ENCODE results near the gene RTF1. TPM values are rescaled to one million over a fixed set of nuclear protein-coding genes. Genes with fewer than 3 reads are reported as not detected.

The RTF1 gene
- polyA plus RNA-seq, 1 donor (not counting 4 experiments of a cell fraction or from before 2014, with no cell fraction given): 28.5 TPM

DNA sequence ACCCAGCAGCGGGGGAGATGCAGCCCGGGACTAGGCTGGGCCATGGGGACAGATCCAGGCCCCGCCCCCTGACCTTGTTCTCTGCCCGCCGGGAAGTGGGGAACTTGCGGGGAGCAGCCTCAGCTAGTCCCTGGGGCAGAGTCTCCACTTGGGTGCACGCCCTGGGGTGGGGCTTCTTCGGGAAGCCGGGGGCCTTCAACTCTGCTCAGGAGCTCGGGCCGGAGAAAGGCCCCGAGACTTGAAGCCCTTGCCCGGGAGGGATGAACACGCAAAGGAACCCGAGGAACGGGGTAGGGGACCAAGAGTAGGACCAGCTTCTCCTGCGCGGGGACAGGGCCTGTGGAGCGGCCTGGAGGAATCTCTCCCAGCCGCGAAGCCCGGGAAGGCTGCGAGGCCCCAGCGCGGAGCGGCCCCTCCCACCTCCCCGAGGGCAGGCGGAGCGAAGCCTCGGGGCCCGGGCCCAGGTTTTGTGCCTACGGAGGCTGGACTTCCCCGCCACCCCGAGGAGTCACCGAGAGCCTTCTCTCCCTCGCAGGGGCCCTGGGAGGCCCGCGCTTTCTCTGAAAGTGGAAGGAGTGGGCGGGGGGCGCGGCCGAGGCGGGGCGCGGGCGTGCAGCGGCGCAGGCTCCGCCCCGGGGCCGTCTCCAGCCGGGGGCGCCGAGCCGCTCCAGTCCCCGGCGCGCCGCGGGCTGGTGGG, 76.5 kb downstream of the RTF1 start, which contains the start of gene ITPKA:
TSS of gene ITPKA (plus strand) at position 670 of the 697 bp plus-strand sequence. CDS start 54 bp downstream, outside the sequence.
- DNase-seq (ENCODE audit: low read depth, low spot score) (peak; percentile 17), FAIRE-seq (no peak)
- no peaks in the 10 kb centered on the region for H3K9me3 ChIP-seq (ENCODE audit: control insufficient read depth, low read depth, low read length)
- TF ChIP-seq EZH2 (IDR thresholded peaks at IDR 0.05; ENCODE audit: low read length): no peak
- TF ChIP-seq, protein P1, sequence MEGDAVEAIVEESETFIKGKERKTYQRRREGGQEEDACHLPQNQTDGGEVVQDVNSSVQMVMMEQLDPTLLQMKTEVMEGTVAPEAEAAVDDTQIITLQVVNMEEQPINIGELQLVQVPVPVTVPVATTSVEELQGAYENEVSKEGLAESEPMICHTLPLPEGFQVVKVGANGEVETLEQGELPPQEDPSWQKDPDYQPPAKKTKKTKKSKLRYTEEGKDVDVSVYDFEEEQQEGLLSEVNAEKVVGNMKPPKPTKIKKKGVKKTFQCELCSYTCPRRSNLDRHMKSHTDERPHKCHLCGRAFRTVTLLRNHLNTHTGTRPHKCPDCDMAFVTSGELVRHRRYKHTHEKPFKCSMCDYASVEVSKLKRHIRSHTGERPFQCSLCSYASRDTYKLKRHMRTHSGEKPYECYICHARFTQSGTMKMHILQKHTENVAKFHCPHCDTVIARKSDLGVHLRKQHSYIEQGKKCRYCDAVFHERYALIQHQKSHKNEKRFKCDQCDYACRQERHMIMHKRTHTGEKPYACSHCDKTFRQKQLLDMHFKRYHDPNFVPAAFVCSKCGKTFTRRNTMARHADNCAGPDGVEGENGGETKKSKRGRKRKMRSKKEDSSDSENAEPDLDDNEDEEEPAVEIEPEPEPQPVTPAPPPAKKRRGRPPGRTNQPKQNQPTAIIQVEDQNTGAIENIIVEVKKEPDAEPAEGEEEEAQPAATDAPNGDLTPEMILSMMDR (optimal IDR thresholded peaks at IDR 0.05 in 1 of 3, IDR thresholded peaks at IDR 0.05 in 1 of 3, conservative IDR thresholded peaks at IDR 0.05 in 1 of 3; ENCODE audit: extremely low read depth in 1 of 3, insufficient read depth in 2 of 3, low read length in 3 of 3): no peak
- dilution Hi-C loops (cut with MboI; ENCODE audit: extremely low pct_ligation_motif_present, low sequenced_read_pairs): no loop called here
- peaks cover 26% of the 10 kb centered on the region for H3K4me1 ChIP-seq (ENCODE audit: control insufficient read depth, extremely low read depth, insufficient read depth, low read length)
- no peak within 1 kb of the TSS for H3K27ac ChIP-seq (ENCODE audit: control insufficient read depth, insufficient read depth, low read length)
- peak within 1 kb of the TSS; percentile 54 for H3K9ac ChIP-seq (ENCODE audit: control insufficient read depth, extremely low read depth, insufficient read depth, low read length)
- peak within 1 kb of the TSS; percentile 81 for H2AFZ ChIP-seq (ENCODE audit: control insufficient read depth, low read length)
- H3K27me3 ChIP-seq (ENCODE audit: control insufficient read depth, extremely low read depth, insufficient read depth, low read length): peaks cover 37% of the 10 kb centered on the region
- H3K4me3 ChIP-seq (ENCODE audit: control insufficient read depth in 2 of 3, extremely low read depth in 1 of 3, insufficient read depth in 2 of 3, low read depth in 1 of 3, low read length in 3 of 3): peak within 1 kb of the TSS; percentile 42 to 67 (median 57)
- no peaks in the 10 kb centered on the region for H3K36me3 ChIP-seq (ENCODE audit: control insufficient read depth in 2 of 2, extremely low read depth in 1 of 2, insufficient read depth in 2 of 2, low read length in 2 of 2)
- H3K9me1 ChIP-seq (ENCODE audit: control insufficient read depth, extremely low read depth, insufficient read depth, low read length): no peaks in the 10 kb centered on the region
- H3K4me2 ChIP-seq (ENCODE audit: control insufficient read depth, extremely low read depth, insufficient read depth, low read depth, low read length): peak within 1 kb of the TSS; percentile 68
- H3K79me2 ChIP-seq (ENCODE audit: control insufficient read depth, insufficient read depth, low read length): no peaks in the 10 kb centered on the region
- H4K20me1 ChIP-seq (ENCODE audit: control insufficient read depth, extremely low read depth, insufficient read depth, low read length): no peaks in the 10 kb centered on the region

DNA sequence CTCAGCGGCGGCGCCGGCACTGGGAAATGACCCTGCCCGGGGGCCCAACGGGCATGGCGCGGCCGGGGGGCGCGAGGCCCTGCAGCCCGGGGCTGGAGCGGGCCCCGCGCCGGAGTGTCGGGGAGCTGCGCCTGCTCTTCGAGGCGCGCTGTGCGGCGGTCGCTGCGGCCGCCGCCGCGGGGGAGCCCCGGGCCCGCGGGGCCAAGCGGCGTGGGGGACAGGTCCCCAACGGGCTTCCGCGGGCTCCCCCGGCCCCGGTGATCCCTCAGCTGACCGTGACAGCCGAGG, 77.0 kb downstream of the RTF1 start:
- H2AFZ ChIP-seq (ENCODE audit: control insufficient read depth, low read length): no peak overlapping the region
- H3K9ac ChIP-seq (ENCODE audit: control insufficient read depth, extremely low read depth, insufficient read depth, low read length): no peak overlapping the region

More for the DNA sequence above, 77.0 kb downstream of the RTF1 start:
- no peaks in the 10 kb centered on the region for H3K9me1 ChIP-seq (ENCODE audit: control insufficient read depth, extremely low read depth, insufficient read depth, low read length)
- H3K36me3 ChIP-seq (ENCODE audit: control insufficient read depth in 2 of 2, extremely low read depth in 1 of 2, insufficient read depth in 2 of 2, low read length in 2 of 2): no peaks in the 10 kb centered on the region
- no peaks in the 10 kb centered on the region for H3K9me3 ChIP-seq (ENCODE audit: control insufficient read depth, low read depth, low read length)
- dilution Hi-C loops (cut with MboI; ENCODE audit: extremely low pct_ligation_motif_present, low sequenced_read_pairs): no loop called here
- H3K4me1 ChIP-seq (ENCODE audit: control insufficient read depth, extremely low read depth, insufficient read depth, low read length): peaks cover 26% of the 10 kb centered on the region
- peak overlapping the region; percentile 68 for H3K4me2 ChIP-seq (ENCODE audit: control insufficient read depth, extremely low read depth, insufficient read depth, low read depth, low read length)
- peak overlapping the region; percentile 13 to 67 (median 29) for H3K4me3 ChIP-seq (ENCODE audit: control insufficient read depth in 2 of 3, extremely low read depth in 1 of 3, insufficient read depth in 2 of 3, low read depth in 1 of 3, low read length in 3 of 3)
- DNase-seq (ENCODE audit: low read depth, low spot score) (no peak), FAIRE-seq (no peak)
- H3K79me2 ChIP-seq (ENCODE audit: control insufficient read depth, insufficient read depth, low read length): no peaks in the 10 kb centered on the region
- peaks cover 42% of the 10 kb centered on the region for H3K27me3 ChIP-seq (ENCODE audit: control insufficient read depth, extremely low read depth, insufficient read depth, low read length)
- TF ChIP-seq EZH2 (IDR thresholded peaks at IDR 0.05; ENCODE audit: low read length): no peak
- TF ChIP-seq, protein P1 (optimal IDR thresholded peaks at IDR 0.05 in 1 of 3, IDR thresholded peaks at IDR 0.05 in 1 of 3, conservative IDR thresholded peaks at IDR 0.05 in 1 of 3; ENCODE audit: extremely low read depth in 1 of 3, insufficient read depth in 2 of 3, low read length in 3 of 3): no peak
- no peak overlapping the region for H3K27ac ChIP-seq (ENCODE audit: control insufficient read depth, insufficient read depth, low read length)
- no peaks in the 10 kb centered on the region for H4K20me1 ChIP-seq (ENCODE audit: control insufficient read depth, extremely low read depth, insufficient read depth, low read length)

Measured in keratinocyte (primary cell).